ENCODE results near the gene CRELD2. TPM values are rescaled to one million over a fixed set of nuclear protein-coding genes. Genes with fewer than 3 reads are reported as not detected.

CRELD2 gene
- total and polyA plus RNA-seq, 2 of the 4 experiments (the other 2 are of a cell fraction) = 36.2 to 70.7 TPM

GRCh38 chr22:49961005-49961600 is 42.7 kb downstream of the CRELD2 start:
- no peak overlapping the region for H4K5ac ChIP-seq (ENCODE audit: low read depth, low read length)
- H4K20me1 ChIP-seq (ENCODE audit: insufficient read depth, low read length) = peaks cover 37% of the 10 kb centered on the region
- peak overlapping the region; percentile 17; the same call in 1 of the 2 replicates for H3K56ac ChIP-seq (ENCODE audit: extremely low read depth, insufficient read depth, low read length)
- peak overlapping the region; percentile 67 for H2BK5ac ChIP-seq (ENCODE audit: low read depth, low read length, poor library complexity, severe bottlenecking)
- no peak overlapping the region for H3K23ac ChIP-seq (ENCODE audit: low read depth, low read length)
- H4K91ac ChIP-seq (ENCODE audit: insufficient read depth, low read depth, low read length) = no peak overlapping the region; the same call in 1 of the 2 replicates
- no TSS peak for BruUV-seq (replicated peaks)
- H2BK120ac ChIP-seq (ENCODE audit: low read depth, low read length) = no peak overlapping the region
- H3K79me1 ChIP-seq (ENCODE audit: low read depth in 1 of 2, low read length in 2 of 2) = peaks cover 16 to 44% of the 10 kb centered on the region in 2 experiments
- peak overlapping the region; percentile 67; the same call in 1 of the 2 replicates for H2AK5ac ChIP-seq (ENCODE audit: low read depth, low read length)
- peak overlapping the region; percentile 96 for H2AK9ac ChIP-seq (replicated peaks; ENCODE audit: low read depth, low read length, poor library complexity)
- 0% methylated on average over 47 of the region's 84 CpGs; no CpG with 5 or more reads in 1 of the 2 experiments for WGBS, 2 experiments (ENCODE audit: extremely low coverage in 2 of 2, insufficient read length in 1 of 2)
- H3K27me3 ChIP-seq (ENCODE audit: control insufficient read depth, insufficient read depth, low read length) = no peaks in the 10 kb centered on the region
- peak overlapping the region; percentile 58 for H3K4me3 ChIP-seq (ENCODE audit: insufficient read depth, low read depth, low read length)
- ATAC-seq (ENCODE audit: low read depth) (peak; percentile 0; the same call in 1 of the 2 replicates), DNase-seq (no peak)
- no peak overlapping the region for H2BK20ac ChIP-seq (ENCODE audit: low read depth, low read length)
- ChIA-PET CTCF (no interaction called here), POLR2A (ENCODE audit: unreplicated experiment) (no interaction called here)
- H3K9me1 ChIP-seq (ENCODE audit: insufficient read depth, low read length) = peaks cover 3% of the 10 kb centered on the region; the same call in 1 of the 2 replicates
- H3K14ac ChIP-seq (replicated peaks; ENCODE audit: low read depth, low read length) = no peak overlapping the region
- H2BK15ac ChIP-seq (ENCODE audit: low read depth, low read length) = no peak overlapping the region
- peak overlapping the region; percentile 97 for H2AFZ ChIP-seq (replicated peaks; ENCODE audit: low read length, poor library complexity)
- dilution Hi-C loops (cut with HindIII; ENCODE audit: low sequenced_read_pairs, unreplicated experiment) = no loop called here
- H3K9ac ChIP-seq (ENCODE audit: low read depth, low read length) = peak overlapping the region; percentile 68
- intact Hi-C loops (cut with micrococcal nuclease) = no loop called here
- no peak overlapping the region for H3K4ac ChIP-seq (ENCODE audit: low read depth, low read length)
- peaks cover 30% of the 10 kb centered on the region for H3K36me3 ChIP-seq (ENCODE audit: control insufficient read depth, insufficient read depth, low read length)
- in situ Hi-C loops (cut with MboI; ENCODE audit: low sequenced_read_pairs) = no loop called here
- TF ChIP-seq ELK1 (IDR thresholded peaks at IDR 0.05; ENCODE audit: borderline replicate concordance, low read depth, low read length) (no peak), CEBPB (IDR thresholded peaks at IDR 0.05; ENCODE audit: low read depth, low read length) (no peak), RFX5 (IDR thresholded peaks at IDR 0.05; ENCODE audit: low read depth, low read length) (no peak), MXI1 (IDR thresholded peaks at IDR 0.05; ENCODE audit: borderline replicate concordance, low read depth, low read length) (no peak), POLR2A (IDR thresholded peaks at IDR 0.05; ENCODE audit: low read depth, low read length) (no peak), BHLHE40 (IDR thresholded peaks at IDR 0.05; ENCODE audit: low read depth, low read length) (no peak), MAZ (IDR thresholded peaks at IDR 0.05; ENCODE audit: borderline replicate concordance, low read depth, low read length) (no peak), RAD21 (IDR thresholded peaks at IDR 0.05; ENCODE audit: low read length) (no peak), SMC3 (IDR thresholded peaks at IDR 0.05; ENCODE audit: low read depth, low read length) (no peak), CHD1 (IDR thresholded peaks at IDR 0.05; ENCODE audit: low read depth, low read length) (no peak; the same call in 1 of the 2 replicates)
- H3K4me2 ChIP-seq (ENCODE audit: low read depth, low read length) = peak overlapping the region; percentile 57
- no peaks in the 10 kb centered on the region for H3K9me3 ChIP-seq (ENCODE audit: control insufficient read depth, insufficient read depth, low read length)
- peak overlapping the region; percentile 67 for H3K27ac ChIP-seq (ENCODE audit: insufficient read depth, low read length)
- H3K18ac ChIP-seq (ENCODE audit: low read depth, low read length) = no peak overlapping the region
- H4K8ac ChIP-seq (ENCODE audit: low read depth in 2 of 2, low read length in 2 of 2) = no peak overlapping the region
- peaks cover 21% of the 10 kb centered on the region for H3K4me1 ChIP-seq (ENCODE audit: control insufficient read depth, insufficient read depth, low read length)

All from IMR-90 (cell line).